H9 (cell line): ENCODE data around the gene APLP2. TPM values are rescaled to one million over a fixed set of nuclear protein-coding genes. Genes with fewer than 3 reads are reported as not detected.

Source experiments
- DNase-seq: peaks from one replicate; pipeline ENCODE4 v3.0.0-alpha.2; 2017
- H2AFZ ChIP-seq: one replicate; pipeline ENCODE4 v1.6.1; 2013; ENCODE audit warnings: mild to moderate bottlenecking, low read length, control low read depth, moderate library complexity
- H2AK5ac ChIP-seq: 2 replicates; pipeline ENCODE4 v1.6.1; 2013; ENCODE audit warnings: low read length, control low read depth, mixed read lengths; ENCODE audit not compliant: insufficient read length
- H2BK120ac ChIP-seq: one replicate; pipeline ENCODE4 v1.6.1; 2013; ENCODE audit warnings: low read depth, mild to moderate bottlenecking, low read length, control low read depth, inconsistent platforms; ENCODE audit not compliant: poor library complexity, severe bottlenecking
- H2BK12ac ChIP-seq: 2 replicates; pipeline ENCODE4 v1.6.1; 2013; ENCODE audit warnings: low read length, control low read depth, mixed read lengths, low read depth; ENCODE audit not compliant: insufficient read length
- H2BK15ac ChIP-seq: 2 replicates; pipeline ENCODE4 v1.6.1; 2013; ENCODE audit warnings: low read depth, low read length, control low read depth
- H2BK20ac ChIP-seq: one replicate; pipeline ENCODE4 v1.6.1; 2013; ENCODE audit warnings: low read depth, mild to moderate bottlenecking, low read length, control low read depth, inconsistent platforms; ENCODE audit not compliant: poor library complexity, severe bottlenecking
- H2BK5ac ChIP-seq: 2 replicates; pipeline ENCODE4 v1.6.1; 2013; ENCODE audit warnings: low read length, control low read depth, mixed read lengths; ENCODE audit not compliant: insufficient read length
- H3K14ac ChIP-seq: 2 replicates; pipeline ENCODE4 v1.6.1; 2013; ENCODE audit warnings: low read length, control low read depth; ENCODE audit not compliant: insufficient read depth
- H3K18ac ChIP-seq: 2 replicates; pipeline ENCODE4 v1.6.1; 2013; ENCODE audit warnings: low read depth, mild to moderate bottlenecking, mixed read lengths, low read length, control low read depth; ENCODE audit not compliant: insufficient read length
- H3K23ac ChIP-seq: 2 replicates; pipeline ENCODE4 v1.6.1; 2013; ENCODE audit warnings: low read length, control low read depth, mixed read lengths, low read depth; ENCODE audit not compliant: insufficient read length
- H3K23me2 ChIP-seq: 2 replicates; pipeline ENCODE4 v1.6.1; 2013; ENCODE audit warnings: low read depth, mild to moderate bottlenecking, mixed read lengths, low read length, control low read depth; ENCODE audit not compliant: insufficient read length, poor library complexity, severe bottlenecking
- H3K27ac ChIP-seq: 2 replicates; pipeline ENCODE4 v1.5.1; 2013; ENCODE audit warnings: low read length, control low read depth, mixed read lengths, low read depth; ENCODE audit not compliant: insufficient read length
- H3K27me3 ChIP-seq: 2 replicates; pipeline ENCODE4 v1.6.1; 2013; ENCODE audit warnings: low read length, control low read depth, inconsistent platforms; ENCODE audit not compliant: insufficient read depth
- H3K4ac ChIP-seq: 2 replicates; pipeline ENCODE4 v1.6.1; 2013; ENCODE audit warnings: low read depth, mild to moderate bottlenecking, control low read depth, inconsistent platforms, low read length, moderate library complexity
- H3K4me1 ChIP-seq: 2 replicates; pipeline ENCODE4 v1.6.1; 2013; ENCODE audit warnings: low read length, control low read depth, inconsistent platforms; ENCODE audit not compliant: insufficient read depth
- H3K4me2 ChIP-seq: 2 replicates; pipeline ENCODE4 v1.6.1; 2013; ENCODE audit warnings: low read length, control low read depth, mixed read lengths; ENCODE audit not compliant: insufficient read length, insufficient read depth
- H3K56ac ChIP-seq: 2 replicates; pipeline ENCODE4 v1.6.1; 2013; ENCODE audit warnings: low read depth, mild to moderate bottlenecking, mixed read lengths, low read length, control low read depth; ENCODE audit not compliant: insufficient read length
- H3K79me1 ChIP-seq: 2 replicates; pipeline ENCODE4 v1.6.1; 2013; ENCODE audit warnings: low read depth, mild to moderate bottlenecking, moderate library complexity, low read length, control low read depth, inconsistent platforms; ENCODE audit not compliant: insufficient read depth, poor library complexity, severe bottlenecking
- H3K79me2 ChIP-seq: 2 replicates; pipeline ENCODE4 v1.6.1; 2013; ENCODE audit warnings: low read length, control low read depth, inconsistent platforms; ENCODE audit not compliant: insufficient read depth
- H3K9ac ChIP-seq: 2 replicates; pipeline ENCODE4 v1.6.1; 2013; ENCODE audit warnings: low read length, control low read depth, mixed read lengths; ENCODE audit not compliant: insufficient read length; ENCODE audit errors: extremely low read depth
- H3K9me3 ChIP-seq: one replicate; pipeline ENCODE4 v1.6.1; 2013; ENCODE audit warnings: low read depth, low read length, inconsistent platforms; ENCODE audit not compliant: control insufficient read depth
- H3T11ph ChIP-seq: one replicate; pipeline ENCODE4 v1.6.1; 2013; ENCODE audit warnings: mild to moderate bottlenecking, low read length, control low read depth, inconsistent platforms
- H4K20me1 ChIP-seq: one replicate; pipeline ENCODE4 v1.6.1; 2013; ENCODE audit not compliant: control insufficient read depth, insufficient read length, insufficient read depth
- H4K5ac ChIP-seq: 2 replicates; pipeline ENCODE4 v1.6.1; 2013; ENCODE audit warnings: low read depth, mild to moderate bottlenecking, mixed read lengths, low read length, control low read depth; ENCODE audit not compliant: insufficient read length
- H4K8ac ChIP-seq: replicated peaks from 2 replicates; pipeline ENCODE4 v1.6.1; 2013; ENCODE audit warnings: low read length, control low read depth, mixed read lengths, low read depth; ENCODE audit not compliant: insufficient read length
- H4K91ac ChIP-seq: 2 replicates; pipeline ENCODE4 v1.6.1; 2013; ENCODE audit warnings: low read depth, mild to moderate bottlenecking, moderate library complexity, mixed read lengths, low read length, control low read depth; ENCODE audit not compliant: insufficient read length
- H3K27ac Mint-ChIP-seq, 3 experiments: 2 replicates in 2 of 3; 3 replicates in 1 of 3; pipeline ENCODE4 v1.8.0; 2020 to 2021; ENCODE audit warnings: mixed read lengths in 3 of 3, mild to moderate bottlenecking in 1 of 3, moderate library complexity in 1 of 3
- H3K27me3 Mint-ChIP-seq: 2 replicates; pipeline ENCODE4 v1.8.0; 2021; ENCODE audit warnings: low read depth, mild to moderate bottlenecking, moderate library complexity, mixed read lengths
- H3K36me3 Mint-ChIP-seq, 3 experiments: 2 replicates in 2 of 3; 3 replicates in 1 of 3; pipeline ENCODE4 v1.8.0; 2020 to 2021; ENCODE audit warnings: low read depth in 3 of 3, mixed read lengths in 3 of 3; ENCODE audit not compliant: insufficient read depth in 1 of 3
- H3K4me1 Mint-ChIP-seq, 2 experiments: 2 replicates each; pipeline ENCODE4 v1.8.0; 2020; ENCODE audit warnings: mixed read lengths in 2 of 2
- H3K4me3 Mint-ChIP-seq, 2 experiments: 2 replicates in 1 of 2; 3 replicates in 1 of 2; pipeline ENCODE4 v1.8.0; 2020 to 2021; ENCODE audit warnings: mild to moderate bottlenecking in 2 of 2, mixed read lengths in 2 of 2, moderate library complexity in 1 of 2
- H3K9me3 Mint-ChIP-seq, 2 experiments: 2 replicates in 1 of 2; 3 replicates in 1 of 2; pipeline ENCODE4 v1.8.0; 2020; ENCODE audit warnings: mild to moderate bottlenecking in 2 of 2, mixed read lengths in 2 of 2, moderate library complexity in 1 of 2
- CTCF ChIP-seq: fragments of 200-600 bp; sonication (generic); conservative IDR thresholded peaks from 3 replicates; pipeline ENCODE4 v1.8.0; 2021; ENCODE audit warnings: antibody characterized with exemption, mild to moderate bottlenecking
- WGBS: extraction: QIAGEN DNeasy Blood & Tissue Kit; methylation state at CpG from one replicate; pipeline ENCODE4 v1.1.7; 2013; ENCODE audit warnings: missing lambda C conversion rate, low lambda C conversion rate, mixed read lengths; ENCODE audit not compliant: insufficient read length; ENCODE audit errors: extremely low coverage; 5-methylcytosine and 5-hydroxymethylcytosine counted together
- total RNA-seq: library from RNA; stranded (reverse); gene quantifications from 2 replicates; pipeline ENCODE4 v1.2.1, GENCODE V29; 2021

APLP2 gene
- total RNA-seq, 1 experiment from 2014 or later, result 328 TPM

- no peaks in the 10 kb centered on the region for H3K9me3 Mint-ChIP-seq
- no peak overlapping the region for H3K4me2 ChIP-seq
- no peak overlapping the region for H2BK12ac ChIP-seq
- no peak overlapping the region for H4K5ac ChIP-seq
- H3K56ac ChIP-seq, result no peak overlapping the region
- H3K4ac ChIP-seq, result no peak overlapping the region
- no peak overlapping the region for H3K4me3 Mint-ChIP-seq
- no peak overlapping the region for H2BK15ac ChIP-seq
- no peak overlapping the region for H4K91ac ChIP-seq
- H3K23ac ChIP-seq, result no peak overlapping the region
- no peaks in the 10 kb centered on the region for H3K79me1 ChIP-seq
- no peak overlapping the region for H2BK5ac ChIP-seq
- H3K36me3 Mint-ChIP-seq, result peaks cover 28 to 38% (median 37%) of the 10 kb centered on the region in 3 experiments; a peak in 6 of 7 replicates
- H3K9ac ChIP-seq, result no peak overlapping the region
- no peaks in the 10 kb centered on the region for H3K9me3 ChIP-seq
- no peaks in the 10 kb centered on the region for H3K27me3 Mint-ChIP-seq
- no peak overlapping the region for H2BK20ac ChIP-seq
- H3T11ph ChIP-seq, result no peak overlapping the region
- no peaks in the 10 kb centered on the region for H3K23me2 ChIP-seq
- DNase-seq, result no peak
- no peak overlapping the region for H4K8ac ChIP-seq
- no peak overlapping the region for H3K18ac ChIP-seq
- no peak overlapping the region for H2AFZ ChIP-seq
- TF ChIP-seq CTCF, result no peak
- no peak overlapping the region for H2AK5ac ChIP-seq
- H3K27ac ChIP-seq, result no peak overlapping the region
- no CpG with 5 or more reads among the region's 2 CpGs for WGBS
- peaks cover 2% of the 10 kb centered on the region; the same call in 1 of the 2 replicates for H3K79me2 ChIP-seq
- H4K20me1 ChIP-seq, result peaks cover 4% of the 10 kb centered on the region
- peaks cover 16 to 18% of the 10 kb centered on the region in 2 experiments for H3K4me1 Mint-ChIP-seq
- no peak overlapping the region for H3K14ac ChIP-seq
- H3K4me1 ChIP-seq, result peaks cover 4% of the 10 kb centered on the region
- H2BK120ac ChIP-seq, result no peak overlapping the region
- H3K27ac Mint-ChIP-seq, result no peak overlapping the region
- no peaks in the 10 kb centered on the region for H3K27me3 ChIP-seq
These were observed 48.5 kb downstream of the APLP2 start for GRCh38 chr11:130118165-130118564.
